ENCODE measurements around the gene PRKCA. TPM values are rescaled to one million over a fixed set of nuclear protein-coding genes. Genes with fewer than 3 reads are reported as not detected.
"Not testable (repeated sequence)": the region's sequence is repeated elsewhere in the genome, so short reads cannot be mapped to it uniquely, and the experiment has no call there.

Gene PRKCA
- total and polyA plus RNA-seq, 9 of the 15 experiments (the other 6 are each of a cell fraction or from before 2014, with no cell fraction given) = 3.2 to 33.0 (median 17.8) TPM

DNA sequence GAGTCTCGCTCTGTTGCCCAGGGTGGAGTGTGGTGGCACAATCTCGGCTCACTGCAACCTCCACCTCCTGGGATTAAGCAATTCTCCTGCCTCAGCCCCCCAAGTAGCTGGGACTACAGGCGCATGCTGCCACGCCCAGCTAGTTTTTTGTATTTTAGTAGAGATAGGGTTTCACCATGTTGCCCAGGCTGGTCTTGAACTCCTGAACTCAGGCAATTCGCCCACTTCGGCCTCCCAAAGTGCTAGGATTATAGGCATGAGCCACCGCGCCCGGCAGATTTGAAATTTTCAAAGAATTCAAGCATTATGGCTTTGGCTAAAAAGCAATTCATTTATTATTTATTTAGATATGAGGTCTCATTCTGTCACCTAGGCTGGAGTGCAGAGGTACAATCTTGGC is 5.0 kb upstream of the PRKCA start:
- H2AFZ ChIP-seq (ENCODE audit: low read depth, low read length); H3K9me1 ChIP-seq (ENCODE audit: control insufficient read depth, insufficient read depth, low read length); ATAC-seq; intact Hi-C loops (cut with micrococcal nuclease); H3K4me3 ChIP-seq; H3K9me3 ChIP-seq (replicated peaks; ENCODE audit: control insufficient read depth, insufficient read depth, low read depth, low read length); BruUV-seq (replicated peaks); H3K36me3 ChIP-seq (ENCODE audit: control insufficient read depth, insufficient read depth, low read length); CTCF ChIA-PET (ENCODE audit: low intra/inter-chr PET ratio); H3K79me2 ChIP-seq (ENCODE audit: control insufficient read depth, insufficient read depth, low read length); DNase-seq (ENCODE audit: extremely low read depth in 1 of 4, low spot score in 3 of 4); H3K27ac ChIP-seq (ENCODE audit: extremely low read depth, low read depth, low read length); FAIRE-seq; in situ Hi-C loops (cut with MboI); H3K9ac ChIP-seq (ENCODE audit: insufficient read depth in 1 of 2, low read depth in 2 of 2, low read length in 2 of 2); H3K27me3 ChIP-seq (ENCODE audit: control insufficient read depth in 2 of 2, insufficient read depth in 2 of 2, low read length in 2 of 2); H3K4me2 ChIP-seq (ENCODE audit: insufficient read depth, low read length); H4K20me1 ChIP-seq (replicated peaks; ENCODE audit: control insufficient read depth, insufficient read depth, low read length): not testable (repeated sequence)
- POLR2A ChIA-PET = interaction anchor here (0.6 kb wide), 1 partner anchor 10 kb away, joined by 5 read pairs; no protein-coding TSS in a partner anchor
- peaks cover 12 to 25% of the 10 kb centered on the region in 2 experiments; a peak in 4 of 5 replicates for H3K4me1 ChIP-seq (replicated peaks in 1 of 2; ENCODE audit: control insufficient read depth in 2 of 2, insufficient read depth in 2 of 2, low read length in 2 of 2)
- 53% methylated on average over 9 of the region's 9 CpGs for WGBS (ENCODE audit: insufficient coverage, low coverage, missing lambda C conversion rate)

- no peak for ATAC-seq
- Histone ChIP-seq H3K9me1 (ENCODE audit: control insufficient read depth, insufficient read depth, low read length) (no peaks in the 10 kb centered on the region), H3K9ac (ENCODE audit: insufficient read depth in 1 of 2, low read depth in 2 of 2, low read length in 2 of 2) (no peak overlapping the region), H3K27me3 (ENCODE audit: control insufficient read depth in 2 of 2, insufficient read depth in 2 of 2, low read length in 2 of 2) (no peaks in the 10 kb centered on the region), H4K20me1 (replicated peaks; ENCODE audit: control insufficient read depth, insufficient read depth, low read length) (no peaks in the 10 kb centered on the region), H3K4me3 (no peak overlapping the region), H3K9me3 (replicated peaks; ENCODE audit: control insufficient read depth, insufficient read depth, low read depth, low read length) (no peaks in the 10 kb centered on the region), H2AFZ (ENCODE audit: low read depth, low read length) (no peak overlapping the region), H3K4me1 (replicated peaks in 1 of 2; ENCODE audit: control insufficient read depth in 2 of 2, insufficient read depth in 2 of 2, low read length in 2 of 2) (peaks cover 21 to 43% of the 10 kb centered on the region in 2 experiments; a peak in 4 of 5 replicates), H3K27ac (ENCODE audit: extremely low read depth, low read depth, low read length) (no peak overlapping the region), H3K4me2 (ENCODE audit: insufficient read depth, low read length) (no peak overlapping the region), H3K79me2 (ENCODE audit: control insufficient read depth, insufficient read depth, low read length) (peaks cover 25% of the 10 kb centered on the region), H3K36me3 (ENCODE audit: control insufficient read depth, insufficient read depth, low read length) (no peaks in the 10 kb centered on the region)
- BruUV-seq (replicated peaks) = no TSS peak
- DNase-seq (ENCODE audit: extremely low read depth in 1 of 4, low spot score in 3 of 4) = no peak
- no peak for FAIRE-seq
- in situ Hi-C loops (cut with MboI) (no loop called here), intact Hi-C loops (cut with micrococcal nuclease) (loop anchor here (5.0 to 10.0 kb wide), 4 partner anchors 105 to 268 kb away; no protein-coding TSS in a partner anchor)
- WGBS (ENCODE audit: insufficient coverage, low coverage, missing lambda C conversion rate) = 81% methylated on average over 4 of the region's 4 CpGs
- TF ChIP-seq TBP (optimal IDR thresholded peaks at IDR 0.05; ENCODE audit: low read depth, low read length) (no peak), CEBPB (tag; IDR thresholded peaks at IDR 0.05) (peak; percentile 31; the same call in 1 of the 2 replicates)
- POLR2A ChIA-PET = no interaction called here
- CTCF ChIA-PET (ENCODE audit: low intra/inter-chr PET ratio) = no interaction called here
Measured at GRCh38 chr17:66299711-66300110, 2.7 kb upstream of the PRKCA start.

All from K562 (cell line).